ENCODE data around the gene TMPRSS6.

The TMPRSS6 gene

DNA sequence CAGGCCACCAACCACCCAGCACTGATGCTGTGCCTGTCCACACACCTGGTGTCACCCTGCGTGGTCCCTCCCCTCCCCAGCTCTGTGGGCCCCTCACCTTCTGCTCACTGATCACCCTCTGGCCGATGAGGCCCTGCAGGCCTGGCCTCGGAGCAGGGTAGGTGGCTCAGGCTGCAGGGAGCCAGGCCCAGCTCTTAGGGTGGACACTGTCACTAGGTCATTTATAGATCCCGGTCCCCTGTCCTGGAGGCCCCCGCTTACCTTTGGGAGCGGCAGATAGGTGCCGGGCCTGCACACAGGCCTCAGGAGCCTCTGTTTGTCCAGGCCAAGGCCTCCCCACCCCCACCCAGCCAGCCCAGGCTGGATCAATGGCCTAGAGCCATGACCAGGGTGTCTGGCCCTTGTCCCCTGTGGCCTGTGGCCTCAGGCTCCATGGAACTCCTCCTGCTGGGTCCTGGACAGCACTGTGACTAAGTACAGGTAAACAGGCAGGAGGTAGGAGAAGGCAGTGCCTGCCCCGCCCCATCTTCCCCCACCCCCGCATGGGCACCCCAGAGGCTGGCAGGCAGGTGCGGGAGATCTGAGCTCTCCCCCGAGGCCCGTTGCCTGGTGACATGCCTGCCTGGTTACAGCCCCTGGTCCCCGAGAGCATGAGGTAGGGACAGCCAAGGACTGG, at the start of gene TMPRSS6:
TSS of gene TMPRSS6 (minus strand) at position 472 of the 676 bp plus-strand sequence. CDS start 6,296 bp downstream, outside the sequence.
- no peak for DNase-seq (ENCODE audit: low read depth in 2 of 2)

DNA sequence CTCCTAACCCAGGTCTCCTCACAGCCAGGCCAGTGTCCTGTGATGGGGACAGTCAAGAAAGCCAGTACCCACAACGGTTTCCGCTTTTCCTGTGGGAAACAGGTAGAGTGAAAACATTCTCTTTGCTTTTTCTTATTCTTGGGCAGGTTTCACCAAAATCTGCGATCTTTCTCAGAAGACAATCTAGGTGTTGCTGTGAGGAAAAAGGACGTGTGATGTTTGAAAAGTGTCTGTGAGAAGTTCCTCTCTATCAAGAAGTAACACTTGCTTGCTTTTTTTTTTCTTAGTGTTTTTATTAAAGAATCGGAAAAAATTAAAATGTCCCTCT, 49.4 kb upstream of the TMPRSS6 start:
- no peak for DNase-seq (ENCODE audit: low read depth in 2 of 2)

DNA sequence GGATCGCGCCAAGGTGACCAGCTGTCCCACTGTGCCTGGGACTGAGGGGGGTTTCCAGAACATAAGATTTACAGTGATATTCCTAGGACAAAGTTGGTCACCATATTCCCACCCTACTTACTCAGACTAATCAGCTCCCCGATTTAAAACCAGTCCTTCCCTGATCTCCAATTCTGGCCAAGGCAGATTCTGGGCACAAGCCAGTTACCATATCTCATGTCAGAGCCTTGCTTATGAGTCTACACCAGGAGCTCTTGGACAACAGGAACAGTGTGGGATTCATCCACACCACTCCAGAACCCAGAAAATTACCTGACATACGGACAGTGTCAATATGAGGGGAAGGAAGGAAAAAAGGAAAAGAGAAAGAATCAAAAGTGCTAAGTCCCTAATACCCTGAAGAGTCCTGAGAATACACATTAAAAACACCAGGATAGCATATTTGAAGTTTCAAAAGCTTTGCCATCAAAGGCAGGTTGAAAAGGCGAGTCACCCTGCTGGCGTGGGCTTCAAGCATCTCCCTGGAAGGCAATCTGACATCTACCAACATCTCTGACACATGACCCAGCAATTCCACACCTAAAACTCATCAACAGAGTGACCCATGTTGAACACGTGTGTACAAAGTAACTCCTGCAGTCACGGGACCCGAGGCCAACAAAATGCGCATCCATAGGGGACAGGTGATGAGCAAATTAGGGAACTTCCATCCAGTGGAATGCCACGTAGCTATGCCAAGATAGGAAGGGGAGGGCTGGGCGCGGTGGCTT, 48.2 kb upstream of the TMPRSS6 start:
- DNase-seq (ENCODE audit: low read depth in 2 of 2) = no peak

DNA sequence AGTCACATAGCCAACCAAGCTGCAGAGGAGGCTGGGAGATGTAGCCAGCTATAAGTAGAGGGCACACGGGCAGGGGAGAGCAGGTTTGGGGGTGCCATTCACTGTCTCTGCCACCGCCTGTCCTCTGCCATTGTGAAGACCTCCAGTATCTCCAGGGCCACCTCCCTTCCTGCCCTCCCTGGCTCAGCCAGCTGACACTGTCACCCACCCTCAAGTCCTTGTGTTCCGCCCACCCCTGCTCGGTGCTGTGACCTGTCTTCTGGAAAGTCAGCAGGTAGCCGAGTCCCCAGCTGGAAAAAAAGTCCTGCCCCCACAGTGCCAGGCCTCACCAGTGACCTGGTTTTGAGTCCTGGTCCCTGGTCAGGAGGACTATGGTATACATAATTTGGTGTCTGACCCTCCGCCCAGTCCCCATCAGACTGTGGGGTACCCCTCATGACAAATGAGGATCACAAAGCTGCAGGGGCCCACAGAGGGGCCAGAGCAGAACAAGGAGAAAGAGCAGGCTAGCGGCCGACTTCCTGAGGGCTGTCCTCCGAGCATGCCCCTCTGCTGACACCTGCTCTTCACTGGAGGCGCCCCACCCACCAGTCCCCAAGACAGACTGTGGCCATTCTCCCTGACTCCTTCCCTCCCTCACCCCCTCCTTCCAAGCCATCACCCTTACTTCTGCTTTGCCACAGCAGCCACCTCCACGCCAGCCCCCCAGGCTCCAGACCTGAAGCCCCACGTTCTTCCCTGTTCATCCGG, 47.3 kb upstream of the TMPRSS6 start:
- no peak for DNase-seq (ENCODE audit: low read depth in 2 of 2)

DNA sequence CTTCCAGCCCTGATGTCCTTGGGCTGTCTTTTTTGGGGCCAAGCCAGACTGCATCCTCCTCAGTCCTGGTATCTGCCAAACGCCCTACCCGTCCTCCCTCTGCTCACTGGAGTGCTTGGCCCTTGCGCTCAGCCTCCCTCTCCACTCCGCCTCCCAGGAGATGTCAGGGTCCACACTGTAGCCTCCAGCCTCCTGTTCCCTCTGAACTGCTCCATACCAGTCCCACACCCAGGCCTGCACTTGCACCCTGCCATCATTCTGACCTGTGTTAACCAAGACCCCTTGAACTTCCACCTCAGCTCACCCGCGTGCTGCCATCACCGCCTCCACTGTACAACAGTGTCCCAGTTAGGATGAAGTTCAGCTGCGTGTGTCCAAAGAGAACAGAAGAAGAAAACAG, 46.5 kb upstream of the TMPRSS6 start:
- DNase-seq (ENCODE audit: low read depth in 2 of 2) = no peak

DNA sequence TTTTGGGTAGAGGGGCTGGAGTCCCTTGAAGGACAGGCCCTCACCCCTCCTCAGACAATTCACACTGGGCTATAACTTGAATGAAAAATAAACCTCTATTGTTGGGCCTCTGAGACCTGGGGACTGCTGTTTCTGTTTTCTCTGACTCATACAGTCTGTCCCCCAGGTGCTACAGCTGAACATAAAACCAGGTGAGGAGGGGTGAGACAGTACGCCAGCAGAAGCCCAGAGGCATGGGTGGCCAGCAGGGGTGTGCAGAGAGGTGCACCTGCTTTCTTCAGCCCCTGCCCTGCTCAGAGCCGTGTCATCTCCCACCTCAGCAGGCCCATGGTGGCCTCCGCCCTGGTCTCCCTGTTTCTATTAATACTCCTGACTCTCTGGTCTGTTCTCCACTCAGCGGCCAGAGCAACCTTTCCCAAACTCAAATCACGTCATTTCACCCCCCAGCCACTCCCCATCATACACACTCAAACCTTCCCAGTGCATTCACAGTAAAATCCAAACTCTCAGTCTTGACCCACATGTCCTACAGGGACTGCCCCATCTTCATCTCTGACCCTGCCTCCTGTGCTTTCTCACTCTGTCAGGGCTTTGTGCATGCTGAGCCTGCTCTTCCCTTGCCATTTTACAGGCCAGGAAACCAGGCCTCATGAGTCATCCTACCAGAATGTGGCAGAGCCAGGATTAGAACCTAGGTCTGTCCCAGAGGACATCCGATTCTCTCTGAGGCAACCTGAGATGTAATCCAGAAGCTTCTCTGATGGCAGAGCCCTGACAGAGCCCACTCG, 45.6 kb upstream of the TMPRSS6 start:
- no peak for DNase-seq (ENCODE audit: low read depth in 2 of 2)

DNA sequence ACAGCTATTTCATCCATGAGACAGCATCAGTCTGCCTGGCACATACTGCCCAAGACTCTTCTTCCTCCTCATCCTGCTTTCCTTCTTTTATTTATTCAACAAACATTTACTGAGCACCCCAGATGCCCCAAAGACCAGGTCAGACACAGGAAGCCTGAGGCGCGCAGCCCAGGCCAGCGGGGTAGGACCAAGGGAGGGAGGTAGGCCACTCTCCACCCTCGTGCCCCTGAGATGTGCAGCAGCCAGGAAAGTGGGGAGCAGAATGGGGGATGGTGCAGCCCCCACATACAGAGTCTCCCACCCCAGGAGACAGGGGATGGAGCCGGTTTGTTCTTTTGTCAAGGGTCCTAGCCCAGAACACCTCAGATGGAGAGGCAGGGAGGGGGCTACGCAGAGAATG, 44.4 kb upstream of the TMPRSS6 start:
- DNase-seq (ENCODE audit: low read depth in 2 of 2) = no peak

DNA sequence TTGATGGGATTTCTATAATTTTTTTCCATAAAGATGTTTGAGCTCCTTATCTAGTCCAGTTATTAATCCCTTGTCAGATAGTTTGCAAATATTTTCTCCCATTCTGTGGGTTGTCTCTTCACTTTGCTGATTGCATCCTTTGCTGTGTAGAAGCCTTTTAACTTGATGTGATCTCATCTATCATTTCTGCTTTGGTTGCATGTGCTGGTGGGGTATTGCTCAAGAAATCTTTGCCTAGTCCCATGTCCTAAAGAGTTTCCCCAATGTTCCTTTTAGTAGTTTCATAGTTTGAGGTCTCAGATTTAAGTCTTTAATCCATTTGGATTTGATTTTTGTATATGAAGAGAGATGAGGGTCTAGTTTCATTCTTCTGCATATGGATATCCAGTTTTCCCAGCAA, 41.9 kb upstream of the TMPRSS6 start:
- no peak for DNase-seq (ENCODE audit: low read depth in 2 of 2)

DNA sequence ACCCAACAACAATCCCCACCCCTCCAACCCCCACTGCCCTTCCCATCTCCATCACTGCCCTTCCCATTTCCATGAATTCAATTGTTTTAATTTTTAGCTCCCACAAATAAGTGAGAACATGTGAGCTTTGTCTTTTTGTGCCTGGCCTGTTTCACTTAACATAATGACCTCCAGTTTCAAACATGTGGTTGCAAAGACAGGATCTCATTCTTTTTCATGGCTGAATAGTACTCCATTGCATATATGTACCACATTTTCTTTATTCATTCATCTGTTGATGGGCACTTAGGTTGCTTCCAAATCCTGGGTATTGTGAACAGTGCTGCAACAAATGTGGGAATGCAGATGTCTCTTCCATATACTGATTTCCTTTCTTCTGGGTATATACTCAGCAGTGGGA, 41.2 kb upstream of the TMPRSS6 start:
- DNase-seq (ENCODE audit: low read depth in 2 of 2) = no peak

DNA sequence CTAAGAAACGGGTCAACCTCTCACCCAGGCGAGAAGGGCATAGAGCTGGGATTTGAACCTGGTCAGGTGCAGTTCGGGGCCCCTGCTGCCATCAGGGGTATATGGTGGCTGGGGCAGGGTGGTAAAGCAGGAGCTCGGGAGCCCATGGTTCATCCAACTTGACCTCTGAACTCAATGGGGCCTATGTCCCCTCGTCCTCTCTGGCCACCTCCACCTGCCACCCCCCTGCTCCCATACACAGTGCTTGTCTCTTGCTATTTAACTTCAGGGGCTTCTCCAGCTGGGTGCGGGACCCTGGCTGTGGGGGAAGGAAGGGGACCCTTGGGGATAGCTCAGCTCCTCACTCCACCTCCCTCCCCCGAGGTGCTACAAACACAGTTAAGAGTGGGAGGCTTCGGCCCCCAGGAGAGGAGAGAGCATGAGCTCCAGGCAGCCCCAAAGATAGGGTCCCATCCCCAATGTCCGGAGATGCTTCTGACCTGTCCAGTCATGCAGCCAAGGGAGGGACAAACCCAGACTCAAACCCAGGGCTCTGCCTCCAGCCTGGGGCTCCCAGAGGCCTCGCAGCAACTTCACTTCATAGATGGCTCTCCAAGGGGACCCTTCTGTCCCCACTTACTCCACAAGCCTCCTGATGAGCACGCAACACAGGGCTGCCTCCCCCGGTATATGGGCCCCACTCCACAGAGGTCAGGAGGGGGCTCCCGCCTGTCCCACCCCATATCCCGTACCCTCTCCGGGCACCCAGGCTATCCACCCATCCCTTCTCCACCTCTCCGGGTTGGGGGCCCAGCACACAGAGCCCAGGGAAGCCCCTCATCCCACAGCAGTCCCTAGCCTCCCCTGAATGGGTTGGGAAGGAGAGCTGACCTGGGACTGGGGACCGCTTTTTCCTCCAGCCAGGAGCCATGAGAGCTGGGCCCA, 39.5 kb upstream of the TMPRSS6 start:
- DNase-seq (ENCODE audit: low read depth in 2 of 2) = no peak

DNA sequence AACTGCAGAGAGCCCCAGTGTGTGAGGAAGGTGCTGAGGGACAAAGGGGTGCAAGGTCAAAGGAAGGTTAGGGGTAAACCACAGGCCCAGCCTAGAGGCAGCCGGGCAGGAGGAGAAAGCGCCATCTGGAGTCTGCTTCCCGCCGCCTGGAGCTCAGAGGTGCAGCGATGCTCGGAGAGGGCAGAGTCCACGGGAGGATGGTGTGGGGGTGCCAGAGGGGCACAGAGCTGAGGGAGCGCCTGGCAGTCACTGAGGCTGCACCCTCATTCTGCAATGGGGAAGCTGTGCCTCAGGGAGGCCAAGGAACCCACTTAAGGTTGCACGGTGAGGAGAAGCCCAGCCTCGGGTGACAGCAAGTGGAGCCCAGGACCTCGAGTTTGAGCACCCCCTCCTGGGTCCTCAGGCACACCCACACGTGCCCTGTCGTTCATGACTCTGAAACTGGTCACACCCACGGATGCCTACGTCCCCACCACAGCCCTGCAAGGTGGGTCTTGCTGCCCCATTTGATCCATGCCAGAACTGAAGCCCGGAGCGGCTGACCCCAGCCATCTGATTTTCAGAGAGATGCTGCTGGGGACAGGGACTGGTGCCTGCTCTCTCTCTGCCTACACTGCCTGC, 38.6 kb upstream of the TMPRSS6 start:
- DNase-seq (ENCODE audit: low read depth in 2 of 2) = peak in 1 of 2 donors; percentile 33

DNA sequence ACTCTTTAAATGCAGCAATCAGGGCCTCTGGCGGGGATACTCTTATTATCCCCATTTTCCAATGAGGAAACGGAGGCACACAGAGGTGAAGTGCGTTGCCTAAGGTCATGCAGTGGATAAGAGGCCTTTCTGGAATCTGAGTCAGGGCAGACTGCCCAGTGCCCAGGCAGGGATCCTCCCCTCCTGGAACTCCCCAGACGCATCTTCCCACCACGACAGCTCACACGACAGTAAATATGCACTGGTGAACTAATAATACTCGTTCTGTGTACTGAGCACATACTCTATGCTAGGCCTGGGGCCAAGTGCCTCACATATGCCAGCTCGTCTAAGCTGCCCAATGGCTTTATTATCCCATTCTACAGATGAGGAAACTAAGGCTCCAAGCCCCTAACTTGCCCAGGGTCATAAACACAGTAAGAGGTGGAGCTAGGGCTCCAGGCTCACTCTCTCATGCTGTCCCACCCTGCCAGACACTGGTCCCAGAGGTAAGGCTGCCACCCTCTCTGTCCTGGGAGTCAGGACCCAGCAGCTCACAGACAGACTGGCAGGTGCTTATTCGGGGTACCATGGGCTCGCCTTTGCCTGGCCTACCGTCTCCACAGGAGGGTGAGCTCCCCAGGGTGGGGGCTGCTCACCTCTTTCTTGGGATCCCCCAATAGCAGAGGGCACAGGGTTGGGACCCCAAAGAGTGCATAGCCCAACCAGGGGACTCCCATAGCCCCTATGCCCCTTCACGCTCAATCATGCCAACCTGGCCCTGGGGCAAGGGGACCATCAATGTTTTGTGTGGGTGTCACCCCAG, 37.9 kb upstream of the TMPRSS6 start:
- DNase-seq (ENCODE audit: low read depth in 2 of 2) = no peak

DNA sequence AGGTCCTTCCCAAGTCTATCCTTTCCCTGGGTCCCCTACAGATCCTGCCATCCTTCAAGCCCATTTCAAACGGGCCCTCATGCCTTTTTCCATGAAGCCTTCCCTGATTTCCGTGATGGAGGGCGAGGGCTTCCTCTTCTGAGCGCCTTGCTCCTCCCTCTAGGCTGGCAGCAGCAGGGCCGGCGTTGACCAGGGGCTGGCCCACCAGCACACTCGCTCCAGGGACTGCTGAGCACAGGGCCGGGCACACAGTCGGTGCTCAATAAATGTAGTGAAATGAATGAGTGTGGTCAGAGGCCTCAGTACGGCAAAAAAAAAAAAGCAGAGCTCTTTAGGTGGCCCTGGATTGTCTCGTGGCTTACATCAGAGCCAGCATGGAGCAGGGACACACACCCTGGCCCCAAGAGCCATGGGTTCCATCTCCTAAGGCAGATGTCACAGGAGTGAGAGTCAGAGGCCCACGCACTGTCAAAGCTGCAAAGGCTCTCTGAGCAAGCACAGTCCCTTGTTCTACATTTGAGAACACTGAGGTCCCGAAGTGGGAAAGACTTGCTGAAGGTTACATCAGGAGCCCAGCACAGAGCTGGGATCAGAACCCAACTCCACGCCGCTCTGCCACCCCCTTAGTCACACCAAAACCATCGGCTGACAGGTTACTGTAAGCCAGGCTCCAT, 37.1 kb upstream of the TMPRSS6 start:
- no peak for DNase-seq (ENCODE audit: low read depth in 2 of 2)

DNA sequence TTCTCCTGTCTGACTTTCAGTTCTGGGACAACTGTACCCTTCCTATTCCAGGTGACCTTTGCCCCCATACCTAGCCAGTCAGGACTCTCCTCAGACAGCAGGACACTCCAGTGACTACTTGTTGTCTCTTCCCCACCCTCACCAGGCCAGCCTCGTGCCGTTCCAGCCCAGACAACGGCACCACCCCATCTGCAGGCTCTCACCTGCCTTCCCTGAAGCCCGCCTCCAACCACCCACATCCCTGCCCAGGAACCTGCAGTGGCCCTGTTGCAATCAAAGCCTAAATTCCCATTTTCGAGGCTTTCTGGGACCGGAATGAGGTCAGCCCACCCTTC, 36.5 kb upstream of the TMPRSS6 start:
- DNase-seq (ENCODE audit: low read depth in 2 of 2) = no peak

DNA sequence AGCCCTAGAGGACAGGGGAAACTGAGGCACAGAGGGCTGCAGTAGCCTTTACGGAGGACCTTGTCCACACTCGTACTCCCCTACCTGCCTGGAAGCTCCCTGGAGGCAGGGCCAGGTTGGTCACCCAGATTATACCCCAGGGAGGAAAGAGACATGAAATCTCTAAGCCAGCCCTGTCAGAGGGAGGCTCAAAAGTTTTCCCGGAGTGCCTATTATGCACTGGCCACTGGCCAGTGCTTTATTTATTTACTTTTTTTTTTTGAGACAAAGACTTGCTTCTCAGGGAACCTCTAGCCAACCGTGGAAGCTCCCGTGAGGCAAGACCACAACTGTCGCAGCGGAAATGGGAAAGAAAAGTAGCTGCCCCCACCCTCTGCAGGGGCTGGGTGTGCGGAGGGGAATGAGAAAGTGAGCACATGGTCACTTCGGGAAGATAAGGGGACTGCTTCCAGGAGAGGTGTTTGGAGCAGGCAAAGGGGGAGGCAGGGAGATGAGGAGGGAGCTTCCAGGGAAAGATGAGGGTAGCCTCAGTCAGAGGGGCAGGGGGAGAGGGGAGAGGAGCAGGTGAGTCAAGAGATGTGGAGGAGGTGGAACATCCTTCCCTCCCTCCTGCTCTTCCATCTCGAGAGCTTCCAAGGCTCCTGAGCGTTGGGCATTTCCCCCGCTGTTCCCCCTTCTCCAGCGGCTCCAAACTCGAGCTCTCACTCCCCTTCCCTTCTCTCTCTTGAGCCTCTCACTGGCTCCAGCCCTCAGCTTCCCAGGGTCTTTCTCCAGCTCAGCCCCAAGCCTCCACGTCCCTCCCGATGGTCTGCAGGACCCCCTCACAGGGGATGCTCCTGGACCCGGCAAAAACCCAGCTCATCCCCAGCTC, 35.9 kb upstream of the TMPRSS6 start:
- no peak for DNase-seq (ENCODE audit: low read depth in 2 of 2)

DNA sequence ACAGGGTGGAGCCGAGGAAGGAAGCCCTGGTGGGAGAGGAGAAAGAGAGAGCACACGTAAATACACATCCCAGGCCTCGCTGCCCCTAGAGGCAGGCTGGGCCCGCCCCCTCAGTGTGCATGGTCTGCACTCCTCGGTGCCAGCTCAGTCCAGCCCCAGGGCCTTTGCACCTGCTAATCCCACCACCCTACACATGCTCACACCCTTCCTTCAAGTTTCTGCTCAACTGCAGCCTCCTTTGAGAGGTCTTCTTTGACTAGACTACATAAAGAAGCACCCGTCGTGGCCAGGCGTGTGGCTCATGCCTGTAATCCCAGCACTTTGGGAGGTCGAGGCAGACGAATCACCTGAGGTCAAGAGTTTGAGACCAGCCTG, 34.7 kb upstream of the TMPRSS6 start:
- DNase-seq (ENCODE audit: low read depth in 2 of 2) = no peak

DNA sequence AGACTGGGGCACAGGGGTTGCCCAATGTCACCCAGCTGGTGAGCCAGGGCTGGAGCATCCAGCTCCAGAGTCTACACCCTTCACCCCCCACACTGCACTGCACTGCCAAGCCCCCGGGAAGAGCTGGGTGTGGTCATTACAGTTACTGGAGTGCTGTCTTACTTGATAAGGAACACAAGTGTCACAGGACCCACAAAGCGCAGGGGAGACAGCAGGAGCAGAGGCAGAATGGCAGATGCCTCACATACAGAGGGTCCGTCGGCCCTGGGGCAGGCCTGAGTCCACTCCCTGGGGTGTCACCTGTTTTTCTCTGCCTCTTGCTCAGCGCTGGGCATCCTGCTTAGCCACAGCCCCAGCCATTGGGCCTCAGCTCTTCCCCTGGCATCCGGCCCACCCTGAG, 32.5 kb upstream of the TMPRSS6 start:
- no peak for DNase-seq (ENCODE audit: low read depth in 2 of 2)

DNA sequence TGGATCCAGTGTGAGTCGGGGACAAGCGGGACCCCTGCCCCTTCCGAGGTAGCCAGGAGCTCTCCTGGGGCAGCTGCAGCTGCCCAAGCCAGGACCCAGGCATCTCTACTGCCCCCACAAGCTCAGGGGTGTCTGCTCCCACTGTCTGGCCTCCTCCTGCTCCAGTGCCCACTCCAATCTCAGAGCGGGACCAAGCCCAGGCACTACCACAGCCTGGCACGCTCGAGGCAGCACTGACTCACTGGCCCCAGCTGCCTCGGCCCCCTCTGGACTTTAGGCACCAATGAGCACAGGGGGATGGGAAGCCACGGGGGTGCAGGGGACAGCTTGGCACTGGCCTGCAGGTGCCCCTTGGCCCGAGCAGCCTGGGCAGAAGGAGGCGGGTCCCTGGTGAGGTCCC, 32.0 kb upstream of the TMPRSS6 start:
- no peak for DNase-seq (ENCODE audit: low read depth in 2 of 2)
